ENCODE results near the gene KCNMA1.

Gene KCNMA1

DNA sequence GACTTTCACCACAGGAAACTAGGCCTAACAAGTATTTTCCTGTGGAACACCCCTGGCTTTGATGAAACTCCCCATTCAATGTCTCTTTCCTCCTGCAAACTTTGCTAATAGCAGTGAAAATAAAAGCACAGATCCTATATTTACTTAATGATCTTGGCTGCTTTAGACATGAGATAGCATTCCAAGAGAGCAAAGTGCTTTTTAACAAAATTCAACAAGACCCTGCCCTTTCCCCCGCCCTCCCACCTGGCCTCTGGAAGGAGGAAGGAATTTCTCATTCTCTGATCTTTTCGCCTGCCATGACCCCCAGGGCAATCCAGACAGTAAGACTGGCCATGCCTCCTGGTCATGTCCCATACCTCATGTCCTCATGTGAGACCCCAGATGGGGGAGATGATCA, 185.7 kb downstream of the KCNMA1 start:
- TF ChIP-seq, protein P1, sequence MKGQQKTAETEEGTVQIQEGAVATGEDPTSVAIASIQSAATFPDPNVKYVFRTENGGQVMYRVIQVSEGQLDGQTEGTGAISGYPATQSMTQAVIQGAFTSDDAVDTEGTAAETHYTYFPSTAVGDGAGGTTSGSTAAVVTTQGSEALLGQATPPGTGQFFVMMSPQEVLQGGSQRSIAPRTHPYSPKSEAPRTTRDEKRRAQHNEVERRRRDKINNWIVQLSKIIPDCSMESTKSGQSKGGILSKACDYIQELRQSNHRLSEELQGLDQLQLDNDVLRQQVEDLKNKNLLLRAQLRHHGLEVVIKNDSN (IDR thresholded peaks at IDR 0.05): no peak
- no peak for TF ChIP-seq TEAD4 (IDR thresholded peaks at IDR 0.05)
- TF ChIP-seq, protein P2, sequence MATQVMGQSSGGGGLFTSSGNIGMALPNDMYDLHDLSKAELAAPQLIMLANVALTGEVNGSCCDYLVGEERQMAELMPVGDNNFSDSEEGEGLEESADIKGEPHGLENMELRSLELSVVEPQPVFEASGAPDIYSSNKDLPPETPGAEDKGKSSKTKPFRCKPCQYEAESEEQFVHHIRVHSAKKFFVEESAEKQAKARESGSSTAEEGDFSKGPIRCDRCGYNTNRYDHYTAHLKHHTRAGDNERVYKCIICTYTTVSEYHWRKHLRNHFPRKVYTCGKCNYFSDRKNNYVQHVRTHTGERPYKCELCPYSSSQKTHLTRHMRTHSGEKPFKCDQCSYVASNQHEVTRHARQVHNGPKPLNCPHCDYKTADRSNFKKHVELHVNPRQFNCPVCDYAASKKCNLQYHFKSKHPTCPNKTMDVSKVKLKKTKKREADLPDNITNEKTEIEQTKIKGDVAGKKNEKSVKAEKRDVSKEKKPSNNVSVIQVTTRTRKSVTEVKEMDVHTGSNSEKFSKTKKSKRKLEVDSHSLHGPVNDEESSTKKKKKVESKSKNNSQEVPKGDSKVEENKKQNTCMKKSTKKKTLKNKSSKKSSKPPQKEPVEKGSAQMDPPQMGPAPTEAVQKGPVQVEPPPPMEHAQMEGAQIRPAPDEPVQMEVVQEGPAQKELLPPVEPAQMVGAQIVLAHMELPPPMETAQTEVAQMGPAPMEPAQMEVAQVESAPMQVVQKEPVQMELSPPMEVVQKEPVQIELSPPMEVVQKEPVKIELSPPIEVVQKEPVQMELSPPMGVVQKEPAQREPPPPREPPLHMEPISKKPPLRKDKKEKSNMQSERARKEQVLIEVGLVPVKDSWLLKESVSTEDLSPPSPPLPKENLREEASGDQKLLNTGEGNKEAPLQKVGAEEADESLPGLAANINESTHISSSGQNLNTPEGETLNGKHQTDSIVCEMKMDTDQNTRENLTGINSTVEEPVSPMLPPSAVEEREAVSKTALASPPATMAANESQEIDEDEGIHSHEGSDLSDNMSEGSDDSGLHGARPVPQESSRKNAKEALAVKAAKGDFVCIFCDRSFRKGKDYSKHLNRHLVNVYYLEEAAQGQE (IDR thresholded peaks at IDR 0.05; ENCODE audit: low read depth): no peak
- no peak for TF ChIP-seq NFIC (IDR thresholded peaks at IDR 0.05)
- TF ChIP-seq RAD21 (IDR thresholded peaks at IDR 0.05; ENCODE audit: low read depth): no peak
- no peak for TF ChIP-seq TAF1 (IDR thresholded peaks at IDR 0.05; ENCODE audit: low read depth)
- TF ChIP-seq YY1 (IDR thresholded peaks at IDR 0.05; ENCODE audit: low read depth): no peak
- TF ChIP-seq TCF12 (IDR thresholded peaks at IDR 0.05; ENCODE audit: low read depth): no peak
- TF ChIP-seq EP300 (IDR thresholded peaks at IDR 0.05; ENCODE audit: borderline replicate concordance): no peak
- no peak for TF ChIP-seq FOXM1 (IDR thresholded peaks at IDR 0.05; ENCODE audit: borderline replicate concordance, low read depth)
- TF ChIP-seq CEBPB (IDR thresholded peaks at IDR 0.05): no peak
- TF ChIP-seq, protein P3, sequence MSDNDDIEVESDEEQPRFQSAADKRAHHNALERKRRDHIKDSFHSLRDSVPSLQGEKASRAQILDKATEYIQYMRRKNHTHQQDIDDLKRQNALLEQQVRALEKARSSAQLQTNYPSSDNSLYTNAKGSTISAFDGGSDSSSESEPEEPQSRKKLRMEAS (IDR thresholded peaks at IDR 0.05): no peak

DNA sequence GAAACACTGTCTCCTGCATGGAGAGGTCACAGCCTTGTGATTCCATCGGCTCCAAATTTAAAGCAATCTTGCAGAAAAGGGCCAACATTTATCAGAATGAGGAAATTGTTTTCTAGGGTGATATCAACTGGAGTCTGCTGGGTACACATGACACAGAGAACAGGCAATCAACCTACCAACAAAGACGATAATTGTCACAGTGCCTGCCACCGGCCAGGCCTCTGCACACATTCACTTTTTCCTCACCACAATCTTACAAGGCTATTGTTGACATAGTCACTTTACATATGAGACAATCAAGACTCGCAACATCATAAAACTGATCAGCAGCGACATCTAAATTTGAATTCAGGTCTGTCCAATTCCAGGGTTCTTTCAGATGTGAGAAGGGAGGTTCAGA, 189.4 kb downstream of the KCNMA1 start:
- TF ChIP-seq NFIC (IDR thresholded peaks at IDR 0.05) (no peak), EGR1 (IDR thresholded peaks at IDR 0.05) (no peak), TCF12 (IDR thresholded peaks at IDR 0.05; ENCODE audit: low read depth) (no peak), ZBTB7A (IDR thresholded peaks at IDR 0.05; ENCODE audit: low read depth) (no peak), TEAD4 (IDR thresholded peaks at IDR 0.05) (no peak), RAD21 (IDR thresholded peaks at IDR 0.05; ENCODE audit: low read depth) (no peak), FOXM1 (IDR thresholded peaks at IDR 0.05; ENCODE audit: borderline replicate concordance, low read depth) (no peak), YY1 (IDR thresholded peaks at IDR 0.05; ENCODE audit: low read depth) (no peak), EP300 (IDR thresholded peaks at IDR 0.05; ENCODE audit: borderline replicate concordance) (no peak), TAF1 (IDR thresholded peaks at IDR 0.05; ENCODE audit: low read depth) (no peak), CREB1 (IDR thresholded peaks at IDR 0.05; ENCODE audit: low read depth) (no peak), CEBPB (IDR thresholded peaks at IDR 0.05) (no peak)
- TF ChIP-seq, protein P2 (IDR thresholded peaks at IDR 0.05; ENCODE audit: low read depth): no peak
- TF ChIP-seq, protein P1 (IDR thresholded peaks at IDR 0.05): no peak
- TF ChIP-seq, protein P3 (IDR thresholded peaks at IDR 0.05): no peak

DNA sequence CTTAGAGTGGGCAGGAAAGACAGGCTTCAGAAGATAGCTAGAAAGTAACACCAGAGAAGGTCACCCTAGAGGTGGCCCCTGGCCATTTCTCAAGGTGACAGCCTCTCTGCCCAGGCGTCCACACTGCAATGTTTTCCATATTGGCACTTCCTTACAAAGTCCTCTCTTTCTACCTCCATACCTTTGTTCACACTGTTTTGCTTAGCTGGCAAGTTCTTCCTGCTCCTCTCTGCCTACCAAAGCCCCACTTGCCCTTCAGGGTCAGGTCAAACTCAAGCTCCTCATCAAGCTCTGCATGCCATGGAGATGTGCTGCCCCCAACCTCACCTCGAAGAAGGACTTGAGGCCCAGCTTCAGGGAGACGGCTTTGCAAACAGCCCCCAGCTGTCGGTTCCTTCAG, 190.9 kb downstream of the KCNMA1 start:
- TF ChIP-seq, protein P1 (IDR thresholded peaks at IDR 0.05): no peak

DNA sequence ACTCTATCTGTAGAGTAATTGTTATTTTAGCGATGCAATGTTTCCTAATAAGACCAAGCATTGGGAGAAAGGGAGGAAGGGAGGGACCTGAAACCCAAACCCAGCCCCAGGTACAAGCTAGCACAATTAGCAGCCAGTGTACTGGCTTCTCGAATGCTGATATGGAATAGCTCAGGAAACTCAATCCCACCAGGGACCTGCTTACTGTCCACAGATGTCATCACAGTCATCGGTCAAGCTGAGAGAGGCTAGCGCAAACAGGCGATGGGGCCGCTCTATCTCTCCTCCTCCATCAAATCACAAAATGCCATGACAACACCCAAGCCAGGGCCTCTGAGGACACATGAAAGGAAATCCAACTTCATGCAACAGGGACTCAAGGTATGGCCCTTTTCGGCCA, 192.1 kb downstream of the KCNMA1 start:
- no peak for TF ChIP-seq TEAD4 (IDR thresholded peaks at IDR 0.05)
- TF ChIP-seq, protein P1 (IDR thresholded peaks at IDR 0.05): no peak
- TF ChIP-seq, protein P3 (IDR thresholded peaks at IDR 0.05): no peak

DNA sequence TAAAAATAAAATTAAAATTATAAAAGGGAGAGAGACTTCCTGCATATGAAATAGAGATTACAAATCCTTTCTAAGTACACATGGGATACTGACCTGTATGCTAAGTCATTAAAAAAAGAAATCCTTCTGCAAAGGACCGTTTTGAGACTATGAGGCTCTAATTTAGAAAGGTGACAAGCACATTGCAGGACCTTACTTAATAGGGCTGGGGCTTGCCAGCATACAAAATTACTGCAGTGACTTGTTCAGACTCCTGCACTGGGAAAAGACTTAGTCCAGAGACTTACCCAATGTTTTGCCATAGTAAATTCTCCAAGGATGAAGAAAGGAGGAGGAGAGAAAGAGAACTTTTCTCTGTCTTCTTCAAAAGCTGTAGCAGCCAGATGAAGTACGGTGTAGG, 193.6 kb downstream of the KCNMA1 start:
- TF ChIP-seq EP300 (IDR thresholded peaks at IDR 0.05; ENCODE audit: borderline replicate concordance): no peak
- no peak for TF ChIP-seq CREB1 (IDR thresholded peaks at IDR 0.05; ENCODE audit: low read depth)
- no peak for TF ChIP-seq RAD21 (IDR thresholded peaks at IDR 0.05; ENCODE audit: low read depth)
- TF ChIP-seq FOXM1 (IDR thresholded peaks at IDR 0.05; ENCODE audit: borderline replicate concordance, low read depth): no peak
- TF ChIP-seq TEAD4 (IDR thresholded peaks at IDR 0.05): no peak
- TF ChIP-seq, protein P2 (IDR thresholded peaks at IDR 0.05; ENCODE audit: low read depth): no peak
- no peak for TF ChIP-seq TAF1 (IDR thresholded peaks at IDR 0.05; ENCODE audit: low read depth)
- TF ChIP-seq, protein P3 (IDR thresholded peaks at IDR 0.05): no peak
- no peak for TF ChIP-seq EGR1 (IDR thresholded peaks at IDR 0.05)
- TF ChIP-seq YY1 (IDR thresholded peaks at IDR 0.05; ENCODE audit: low read depth): no peak

Data from Ishikawa (cell line).